ENCODE measurements around the gene DDIT4L. TPM values are rescaled to one million over a fixed set of nuclear protein-coding genes. Genes with fewer than 3 reads are reported as not detected.
"Not testable (repeated sequence)": the region's sequence is repeated elsewhere in the genome, so short reads cannot be mapped to it uniquely, and the experiment has no call there.

Gene DDIT4L
- total RNA-seq, 1 donor from 2014 or later, result 0.20 TPM

GRCh38 chr4:100208459-100208858, 18.2 kb upstream of the DDIT4L start:
- DNase-seq (ENCODE audit: low spot score), result no peak
- Mint-ChIP-seq H3K36me3 (ENCODE audit: low read depth) (no peaks in the 10 kb centered on the region), H3K4me3 (ENCODE audit: unreplicated experiment) (no peak overlapping the region), H3K9me3 (ENCODE audit: low read depth) (no peaks in the 10 kb centered on the region), H3K27ac (ENCODE audit: unreplicated experiment) (no peak overlapping the region), H3K4me1 (ENCODE audit: low read depth) (no peaks in the 10 kb centered on the region), H3K27me3 (ENCODE audit: low read depth) (peaks cover 8% of the 10 kb centered on the region)
- no peak for TF ChIP-seq CTCF (IDR thresholded peaks at IDR 0.05)

- H3K36me3 Mint-ChIP-seq (ENCODE audit: low read depth), result no peaks in the 10 kb centered on the region
- peaks cover 4% of the 10 kb centered on the region for H3K27me3 Mint-ChIP-seq (ENCODE audit: low read depth)
- TF ChIP-seq CTCF (IDR thresholded peaks at IDR 0.05), result no peak
- H3K4me1 Mint-ChIP-seq (ENCODE audit: low read depth), result no peaks in the 10 kb centered on the region
- no peaks in the 10 kb centered on the region for H3K9me3 Mint-ChIP-seq (ENCODE audit: low read depth)
- no peak overlapping the region for H3K4me3 Mint-ChIP-seq (ENCODE audit: unreplicated experiment)
- DNase-seq (ENCODE audit: low spot score), result no peak
- no peak overlapping the region for H3K27ac Mint-ChIP-seq (ENCODE audit: unreplicated experiment)
Observed at GRCh38 chr4:100206850-100207249, 16.6 kb upstream of the DDIT4L start.

- no peaks in the 10 kb centered on the region for H3K4me1 Mint-ChIP-seq (ENCODE audit: low read depth)
- no peaks in the 10 kb centered on the region for H3K36me3 Mint-ChIP-seq (ENCODE audit: low read depth)
- DNase-seq (ENCODE audit: low spot score), result no peak
- H3K27ac Mint-ChIP-seq (ENCODE audit: unreplicated experiment), result no peak overlapping the region
- H3K4me3 Mint-ChIP-seq (ENCODE audit: unreplicated experiment), result no peak overlapping the region
- peaks cover 2% of the 10 kb centered on the region for H3K27me3 Mint-ChIP-seq (ENCODE audit: low read depth)
- no peak for TF ChIP-seq CTCF (IDR thresholded peaks at IDR 0.05)
- no peaks in the 10 kb centered on the region for H3K9me3 Mint-ChIP-seq (ENCODE audit: low read depth)
Observed at GRCh38 chr4:100198061-100198460, 7.8 kb upstream of the DDIT4L start.

- not testable (repeated sequence) for H3K4me1 Mint-ChIP-seq (ENCODE audit: low read depth); H3K36me3 Mint-ChIP-seq (ENCODE audit: low read depth); H3K27me3 Mint-ChIP-seq (ENCODE audit: low read depth); H3K27ac Mint-ChIP-seq (ENCODE audit: unreplicated experiment); DNase-seq (ENCODE audit: low spot score); H3K9me3 Mint-ChIP-seq (ENCODE audit: low read depth); H3K4me3 Mint-ChIP-seq (ENCODE audit: unreplicated experiment)
Observed at GRCh38 chr4:100196388-100197071, 6.3 kb upstream of the DDIT4L start.

GRCh38 chr4:100190643-100191600, 654 bp upstream of the DDIT4L start:
- TF ChIP-seq CTCF (IDR thresholded peaks at IDR 0.05), result no peak
- Mint-ChIP-seq H3K36me3 (ENCODE audit: low read depth) (no peaks in the 10 kb centered on the region), H3K27me3 (ENCODE audit: low read depth) (peaks cover 13% of the 10 kb centered on the region), H3K9me3 (ENCODE audit: low read depth) (no peaks in the 10 kb centered on the region), H3K4me3 (ENCODE audit: unreplicated experiment) (peak overlapping the region; percentile 76), H3K27ac (ENCODE audit: unreplicated experiment) (no peak overlapping the region), H3K4me1 (ENCODE audit: low read depth) (peaks cover 15% of the 10 kb centered on the region)
- DNase-seq (ENCODE audit: low spot score), result no peak

Data from chondrocyte (in vitro differentiated cells).